Measurements from ENCODE around the gene PLOD1.
A peak's percentile ranks its signal among the peaks of the same experiment; 100 is the strongest.
"Not testable (repeated sequence)": the region's sequence is repeated elsewhere in the genome, so short reads cannot be mapped to it uniquely, and the experiment has no call there.

The PLOD1 gene

GRCh38 chr1:11935057-11935412, 518 bp downstream of the PLOD1 start:
- peak overlapping the region; percentile 94 for H3K27ac ChIP-seq
- H3K27me3 ChIP-seq = no peaks in the 10 kb centered on the region
- H3K4me1 ChIP-seq (ENCODE audit: control insufficient read depth in 1 of 2, insufficient read depth in 1 of 2, low read depth in 1 of 2, low read length in 1 of 2) = peaks cover 38 to 39% of the 10 kb centered on the region in 2 experiments

GRCh38 chr1:11935733-11936132, 1.2 kb downstream of the PLOD1 start:
- H3K9me3 ChIP-seq, H3K27ac ChIP-seq, H3K27me3 ChIP-seq: not testable (repeated sequence)
- Histone ChIP-seq H3K4me3 (ENCODE audit: low read depth in 1 of 2, low read length in 1 of 2) (peak overlapping the region in 1 of 2 experiments; percentile 62), H3K36me3 (peaks cover 16% of the 10 kb centered on the region), H3K4me1 (ENCODE audit: control insufficient read depth in 1 of 2, insufficient read depth in 1 of 2, low read depth in 1 of 2, low read length in 1 of 2) (peaks cover 31 to 32% of the 10 kb centered on the region in 2 experiments)

More at GRCh38 chr1:11935057-11935412, 518 bp downstream of the PLOD1 start:
- TF ChIP-seq, protein P1, sequence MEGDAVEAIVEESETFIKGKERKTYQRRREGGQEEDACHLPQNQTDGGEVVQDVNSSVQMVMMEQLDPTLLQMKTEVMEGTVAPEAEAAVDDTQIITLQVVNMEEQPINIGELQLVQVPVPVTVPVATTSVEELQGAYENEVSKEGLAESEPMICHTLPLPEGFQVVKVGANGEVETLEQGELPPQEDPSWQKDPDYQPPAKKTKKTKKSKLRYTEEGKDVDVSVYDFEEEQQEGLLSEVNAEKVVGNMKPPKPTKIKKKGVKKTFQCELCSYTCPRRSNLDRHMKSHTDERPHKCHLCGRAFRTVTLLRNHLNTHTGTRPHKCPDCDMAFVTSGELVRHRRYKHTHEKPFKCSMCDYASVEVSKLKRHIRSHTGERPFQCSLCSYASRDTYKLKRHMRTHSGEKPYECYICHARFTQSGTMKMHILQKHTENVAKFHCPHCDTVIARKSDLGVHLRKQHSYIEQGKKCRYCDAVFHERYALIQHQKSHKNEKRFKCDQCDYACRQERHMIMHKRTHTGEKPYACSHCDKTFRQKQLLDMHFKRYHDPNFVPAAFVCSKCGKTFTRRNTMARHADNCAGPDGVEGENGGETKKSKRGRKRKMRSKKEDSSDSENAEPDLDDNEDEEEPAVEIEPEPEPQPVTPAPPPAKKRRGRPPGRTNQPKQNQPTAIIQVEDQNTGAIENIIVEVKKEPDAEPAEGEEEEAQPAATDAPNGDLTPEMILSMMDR (IDR thresholded peaks at IDR 0.05) = no peak
- Histone ChIP-seq H3K36me3 (peaks cover 12% of the 10 kb centered on the region), H3K4me3 (ENCODE audit: low read depth in 1 of 2, low read length in 1 of 2) (peak overlapping the region; percentile 62 to 85), H3K9me3 (no peaks in the 10 kb centered on the region)

- Histone ChIP-seq H3K4me1 (ENCODE audit: control insufficient read depth in 1 of 2, insufficient read depth in 1 of 2, low read depth in 1 of 2, low read length in 1 of 2) (peaks cover 20 to 23% of the 10 kb centered on the region in 2 experiments), H3K27me3 (no peaks in the 10 kb centered on the region), H3K36me3 (peaks cover 30% of the 10 kb centered on the region), H3K27ac (no peak overlapping the region), H3K9me3 (no peaks in the 10 kb centered on the region), H3K4me3 (ENCODE audit: low read depth in 1 of 2, low read length in 1 of 2) (no peak overlapping the region)
- TF ChIP-seq, protein P1 (IDR thresholded peaks at IDR 0.05) = no peak
Observed at GRCh38 chr1:11938722-11939526, 4.4 kb downstream of the PLOD1 start.

GRCh38 chr1:11939794-11940193, 5.3 kb downstream of the PLOD1 start:
- not testable (repeated sequence) for H3K27me3 ChIP-seq

GRCh38 chr1:11940260-11940921, 5.9 kb downstream of the PLOD1 start:
- no peak overlapping the region for H3K4me3 ChIP-seq (ENCODE audit: low read depth in 1 of 2, low read length in 1 of 2)
- peaks cover 44% of the 10 kb centered on the region for H3K36me3 ChIP-seq
- no peaks in the 10 kb centered on the region for H3K27me3 ChIP-seq
- TF ChIP-seq, protein P1 (IDR thresholded peaks at IDR 0.05) = no peak
- no peak overlapping the region for H3K27ac ChIP-seq
- no peaks in the 10 kb centered on the region for H3K9me3 ChIP-seq
- H3K4me1 ChIP-seq (ENCODE audit: control insufficient read depth in 1 of 2, insufficient read depth in 1 of 2, low read depth in 1 of 2, low read length in 1 of 2) = peaks cover 9% of the 10 kb centered on the region in 2 experiments

More at GRCh38 chr1:11939794-11940193, 5.3 kb downstream of the PLOD1 start:
- Histone ChIP-seq H3K4me1 (ENCODE audit: control insufficient read depth in 1 of 2, insufficient read depth in 1 of 2, low read depth in 1 of 2, low read length in 1 of 2) (peaks cover 14 to 15% of the 10 kb centered on the region in 2 experiments), H3K36me3 (peaks cover 38% of the 10 kb centered on the region)
- not testable (repeated sequence) for H3K4me3 ChIP-seq (ENCODE audit: low read depth in 1 of 2, low read length in 1 of 2); H3K9me3 ChIP-seq; H3K27ac ChIP-seq

DNA sequence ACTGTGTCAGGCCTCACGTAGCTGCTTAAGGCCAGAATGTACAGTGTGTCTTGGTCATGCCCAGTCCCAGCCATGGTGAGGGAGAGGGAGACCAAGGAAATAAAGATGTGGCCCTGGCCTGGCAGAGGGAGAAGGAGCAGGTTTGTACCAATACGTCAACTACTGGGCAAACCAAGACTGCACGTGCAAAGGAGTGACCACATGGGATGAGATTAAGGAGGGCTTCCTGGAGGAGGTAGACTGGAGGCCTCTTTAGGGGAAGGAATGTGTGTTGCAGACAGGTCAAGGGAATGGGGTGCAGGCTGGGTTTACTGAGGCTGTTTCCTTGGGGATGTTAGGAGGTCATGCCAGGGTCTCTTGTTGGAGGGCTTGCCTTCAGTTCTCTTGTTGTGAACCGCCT, 7.8 kb downstream of the PLOD1 start:
- no peak overlapping the region for H3K4me3 ChIP-seq (ENCODE audit: low read depth in 1 of 2, low read length in 1 of 2)
- H3K4me1 ChIP-seq (ENCODE audit: control insufficient read depth in 1 of 2, insufficient read depth in 1 of 2, low read depth in 1 of 2, low read length in 1 of 2) = no peaks in the 10 kb centered on the region
- peaks cover 44% of the 10 kb centered on the region for H3K36me3 ChIP-seq
- TF ChIP-seq, protein P1 (IDR thresholded peaks at IDR 0.05) = no peak
- no peaks in the 10 kb centered on the region for H3K9me3 ChIP-seq
- no peak overlapping the region for H3K27ac ChIP-seq
- no peaks in the 10 kb centered on the region for H3K27me3 ChIP-seq
